Epithelial cell of prostate (primary cell): ENCODE data around the gene SMIM27.
"Not testable (repeated sequence)": the region's sequence is repeated elsewhere in the genome, so short reads cannot be mapped to it uniquely, and the experiment has no call there.

Source experiments
- DNase-seq: peaks from one replicate; pipeline ENCODE4 v3.0.0-alpha.2; 2011; ENCODE audit warnings: low read depth, low spot score
- H3K27ac ChIP-seq: fragments of 450-650 bp; 2 replicates; pipeline ENCODE4 v1.5.1; 2017; ENCODE audit warnings: mild to moderate bottlenecking

The SMIM27 gene

GRCh38 chr9:32590898-32591297 is 38.8 kb downstream of the SMIM27 start:
- no peak overlapping the region for H3K27ac ChIP-seq
- DNase-seq = no peak

GRCh38 chr9:32596096-32596865 is 44.2 kb downstream of the SMIM27 start:
- H3K27ac ChIP-seq = no peak overlapping the region
- DNase-seq = no peak

GRCh38 chr9:32596936-32597335 is 44.8 kb downstream of the SMIM27 start:
- no peak overlapping the region for H3K27ac ChIP-seq
- DNase-seq = no peak

- not testable (repeated sequence) for DNase-seq, H3K27ac ChIP-seq
Measured at GRCh38 chr9:32599021-32599420, 46.9 kb downstream of the SMIM27 start.
